ENCODE results near the gene COL23A1. TPM values are rescaled to one million over a fixed set of nuclear protein-coding genes. Genes with fewer than 3 reads are reported as not detected.

Gene COL23A1
- total RNA-seq, 1 experiment from 2014 or later: 1.2 TPM

- in situ Hi-C loops (cut with HindIII; ENCODE audit: low pct_unique_long_range_greater_than_20kb, low sequenced_read_pairs): no loop called here
- DNase-seq (ENCODE audit: low read depth): no peak
These were observed 25.8 kb downstream of the COL23A1 start for GRCh38 chr5:178564397-178564796.

GRCh38 chr5:178563621-178564020 is 26.6 kb downstream of the COL23A1 start:
- no peak for DNase-seq (ENCODE audit: low read depth)
- in situ Hi-C loops (cut with HindIII; ENCODE audit: low pct_unique_long_range_greater_than_20kb, low sequenced_read_pairs): no loop called here

- in situ Hi-C loops (cut with HindIII; ENCODE audit: low pct_unique_long_range_greater_than_20kb, low sequenced_read_pairs): no loop called here
- no peak for DNase-seq (ENCODE audit: low read depth)
These were observed 28.4 kb downstream of the COL23A1 start for GRCh38 chr5:178561746-178562264.

DNA sequence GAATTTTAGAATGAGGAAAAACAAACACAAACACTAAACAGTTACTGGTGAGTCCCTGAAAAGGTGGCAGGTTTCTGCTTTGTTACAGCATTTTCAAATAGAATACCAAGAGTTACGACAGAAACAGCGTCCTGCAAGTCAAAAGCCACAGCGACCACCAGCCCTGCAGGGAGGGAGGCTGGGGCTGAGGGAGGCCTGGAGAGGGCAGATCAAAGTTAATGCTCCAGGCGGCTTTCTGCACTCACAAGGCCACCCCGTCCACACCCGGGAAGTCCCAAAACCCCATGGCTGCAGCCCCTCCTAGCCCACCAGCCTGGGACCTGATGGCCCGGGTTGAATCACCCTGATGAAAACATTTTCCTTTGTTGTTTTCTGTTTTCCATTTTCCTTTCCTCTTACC is 29.3 kb downstream of the COL23A1 start:
- DNase-seq (ENCODE audit: low read depth): no peak
- in situ Hi-C loops (cut with HindIII; ENCODE audit: low pct_unique_long_range_greater_than_20kb, low sequenced_read_pairs): no loop called here

GRCh38 chr5:178557416-178557815 is 32.8 kb downstream of the COL23A1 start:
- in situ Hi-C loops (cut with HindIII; ENCODE audit: low pct_unique_long_range_greater_than_20kb, low sequenced_read_pairs): no loop called here
- no peak for DNase-seq (ENCODE audit: low read depth)

DNA sequence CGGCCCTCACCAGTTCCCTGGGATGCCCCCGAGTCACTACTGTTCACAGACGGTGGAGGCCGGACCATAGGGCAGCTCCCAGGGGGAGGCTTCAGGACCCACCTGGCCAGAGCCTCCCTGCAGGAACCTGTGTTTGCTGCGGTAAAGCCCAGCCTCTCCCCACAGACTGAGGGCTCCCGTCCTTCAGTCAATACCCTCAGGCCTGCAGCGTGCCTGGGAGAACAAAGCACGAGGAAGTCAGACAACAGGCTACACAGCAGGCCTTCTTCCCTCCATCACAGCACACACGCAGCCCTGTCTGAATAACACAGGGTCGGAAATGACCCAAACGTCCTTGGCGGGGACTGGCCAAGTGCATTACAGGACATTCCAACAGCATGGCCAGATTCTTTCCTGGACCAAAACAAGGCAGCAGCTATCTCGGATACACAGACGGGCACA is 34.4 kb downstream of the COL23A1 start:
- DNase-seq (ENCODE audit: low read depth): no peak
- in situ Hi-C loops (cut with HindIII; ENCODE audit: low pct_unique_long_range_greater_than_20kb, low sequenced_read_pairs): no loop called here

GRCh38 chr5:178555005-178555404 is 35.2 kb downstream of the COL23A1 start:
- DNase-seq (ENCODE audit: low read depth): no peak

DNA sequence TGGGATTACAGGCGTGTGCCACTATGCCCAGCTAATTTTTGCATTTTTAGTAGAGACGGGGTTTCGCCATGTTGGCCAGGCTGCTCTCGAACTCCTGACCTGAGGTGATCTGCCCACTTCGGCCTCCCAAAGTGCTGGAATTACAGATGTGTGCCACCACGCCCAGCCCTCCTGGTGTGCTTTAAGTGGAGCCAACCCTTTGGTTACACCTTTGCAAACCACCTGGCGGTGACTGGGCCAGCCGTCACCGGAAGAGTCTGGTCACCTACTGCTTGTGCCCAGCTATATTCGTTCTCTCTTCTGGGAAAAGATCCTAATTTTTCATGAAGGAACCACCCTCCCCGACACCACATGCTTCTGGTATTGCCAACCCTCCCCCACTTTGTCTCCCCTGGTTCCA is 35.9 kb downstream of the COL23A1 start:
- in situ Hi-C loops (cut with HindIII; ENCODE audit: low pct_unique_long_range_greater_than_20kb, low sequenced_read_pairs): no loop called here
- DNase-seq (ENCODE audit: low read depth): no peak

More at GRCh38 chr5:178555005-178555404, 35.2 kb downstream of the COL23A1 start:
- in situ Hi-C loops (cut with HindIII; ENCODE audit: low pct_unique_long_range_greater_than_20kb, low sequenced_read_pairs): no loop called here

- no peak for DNase-seq (ENCODE audit: low read depth)
- in situ Hi-C loops (cut with HindIII; ENCODE audit: low pct_unique_long_range_greater_than_20kb, low sequenced_read_pairs): no loop called here
These were observed 36.7 kb downstream of the COL23A1 start for GRCh38 chr5:178553517-178553916.

- DNase-seq (ENCODE audit: low read depth): no peak
- in situ Hi-C loops (cut with HindIII; ENCODE audit: low pct_unique_long_range_greater_than_20kb, low sequenced_read_pairs): no loop called here
These were observed 38.7 kb downstream of the COL23A1 start for GRCh38 chr5:178551468-178551867.

- in situ Hi-C loops (cut with HindIII; ENCODE audit: low pct_unique_long_range_greater_than_20kb, low sequenced_read_pairs): no loop called here
- peak; percentile 18 for DNase-seq (ENCODE audit: low read depth)
These were observed 39.1 kb downstream of the COL23A1 start for GRCh38 chr5:178551059-178551458.

- in situ Hi-C loops (cut with HindIII; ENCODE audit: low pct_unique_long_range_greater_than_20kb, low sequenced_read_pairs): no loop called here
- DNase-seq (ENCODE audit: low read depth): peak; percentile 16
These were observed 41.4 kb downstream of the COL23A1 start for GRCh38 chr5:178548746-178549145.

GRCh38 chr5:178547753-178548415 is 42.3 kb downstream of the COL23A1 start:
- in situ Hi-C loops (cut with HindIII; ENCODE audit: low pct_unique_long_range_greater_than_20kb, low sequenced_read_pairs): no loop called here
- DNase-seq (ENCODE audit: low read depth): no peak

- no peak for DNase-seq (ENCODE audit: low read depth)
- in situ Hi-C loops (cut with HindIII; ENCODE audit: low pct_unique_long_range_greater_than_20kb, low sequenced_read_pairs): no loop called here
These were observed 43.0 kb downstream of the COL23A1 start for GRCh38 chr5:178547052-178547666.

DNA sequence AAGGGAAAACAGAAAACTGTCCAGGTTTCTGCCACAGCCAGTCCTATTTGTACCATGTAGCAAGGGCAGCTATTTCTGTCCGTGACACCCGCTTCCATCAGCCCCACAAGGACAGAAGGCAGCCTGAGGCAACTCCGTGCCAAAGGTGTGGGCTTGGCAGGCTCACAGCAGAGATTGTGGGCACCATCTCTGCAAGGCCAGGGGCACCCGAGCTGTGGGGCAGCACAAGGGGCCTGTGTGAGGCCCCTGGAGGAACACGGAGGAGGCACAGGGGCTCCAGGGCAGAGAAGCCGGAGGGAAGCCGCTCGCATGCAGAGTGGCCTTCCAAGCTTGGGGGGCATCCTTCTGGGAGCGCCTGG is 43.5 kb downstream of the COL23A1 start:
- DNase-seq (ENCODE audit: low read depth): no peak
- in situ Hi-C loops (cut with HindIII; ENCODE audit: low pct_unique_long_range_greater_than_20kb, low sequenced_read_pairs): no loop called here

DNA sequence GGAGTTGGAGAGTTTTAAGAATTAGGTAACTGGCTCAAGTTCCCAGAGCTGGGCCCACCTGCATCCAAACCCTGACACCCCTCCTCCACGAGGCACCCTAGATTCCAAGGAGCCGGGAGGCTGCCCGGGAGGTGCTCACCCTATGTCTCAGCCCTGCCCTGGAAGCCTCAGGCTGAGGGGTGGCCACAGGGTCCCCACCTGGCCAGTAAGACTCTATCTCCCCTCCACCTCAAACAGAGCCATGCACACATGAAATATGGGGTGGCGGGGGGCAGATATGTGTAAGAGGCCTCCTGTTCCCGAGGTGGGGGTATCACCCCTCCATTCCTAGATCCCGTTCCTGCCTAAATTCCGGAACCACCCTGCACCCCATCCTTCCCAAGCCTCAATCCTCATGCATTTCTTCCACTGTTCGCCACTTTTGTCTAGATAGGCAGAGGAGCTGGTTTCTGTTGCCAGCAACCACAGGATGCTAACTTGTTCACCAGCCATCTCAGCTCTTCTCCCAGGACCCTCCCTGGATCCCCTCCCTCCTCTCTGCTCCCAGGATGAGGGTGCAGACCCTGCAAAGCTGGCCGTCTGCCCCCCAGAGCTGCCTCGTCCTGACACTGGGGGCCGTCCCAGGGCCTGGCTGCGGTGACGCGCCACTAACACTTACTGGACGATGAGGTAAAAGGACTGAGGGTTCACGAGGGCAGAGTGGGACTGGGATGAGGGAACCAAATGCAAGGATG is 44.1 kb downstream of the COL23A1 start:
- DNase-seq (ENCODE audit: low read depth): no peak
- in situ Hi-C loops (cut with HindIII; ENCODE audit: low pct_unique_long_range_greater_than_20kb, low sequenced_read_pairs): no loop called here

GRCh38 chr5:178545176-178545575 is 45.0 kb downstream of the COL23A1 start:
- in situ Hi-C loops (cut with HindIII; ENCODE audit: low pct_unique_long_range_greater_than_20kb, low sequenced_read_pairs): no loop called here
- DNase-seq (ENCODE audit: low read depth): no peak

- in situ Hi-C loops (cut with HindIII; ENCODE audit: low pct_unique_long_range_greater_than_20kb, low sequenced_read_pairs): no loop called here
- DNase-seq (ENCODE audit: low read depth): no peak
These were observed 45.9 kb downstream of the COL23A1 start for GRCh38 chr5:178544166-178544834.

DNA sequence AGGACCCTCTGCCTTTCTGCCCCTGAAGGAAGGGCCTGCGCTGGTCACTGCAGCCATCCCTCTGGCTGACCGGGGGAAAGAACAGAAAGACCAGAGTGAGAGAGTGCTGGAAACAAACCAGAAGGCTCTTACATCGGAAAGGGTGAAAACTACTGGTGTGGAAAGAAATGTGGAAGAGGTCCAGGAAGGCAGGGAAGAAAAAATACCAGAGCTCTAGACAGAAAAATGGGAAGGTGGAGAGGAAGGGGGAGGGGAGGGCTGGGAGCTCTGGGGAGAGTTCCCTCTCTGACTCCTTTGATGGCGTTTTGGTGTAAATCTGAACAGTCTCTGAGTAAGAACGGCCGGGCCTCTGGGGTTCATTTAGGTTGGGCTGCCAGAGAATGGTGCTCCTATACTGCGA is 47.7 kb downstream of the COL23A1 start:
- DNase-seq (ENCODE audit: low read depth): peak; percentile 49
- in situ Hi-C loops (cut with HindIII; ENCODE audit: low pct_unique_long_range_greater_than_20kb, low sequenced_read_pairs): no loop called here
